HepG2 (cell line): ENCODE results near the gene CD81. TPM values are rescaled to one million over a fixed set of nuclear protein-coding genes. Genes with fewer than 3 reads are reported as not detected.

ENCODE experiments used
- KIAA2018 ChIP-seq: sonication (generic); formaldehyde crosslinking; IDR thresholded peaks from 2 replicates; pipeline ENCODE4 v1.5.0; 2020; ENCODE audit warnings: mild to moderate bottlenecking, missing genetic modification reagents, borderline replicate concordance
- RBAK ChIP-seq: sonication (generic); formaldehyde crosslinking; IDR thresholded peaks from 2 replicates; pipeline ENCODE4 v1.5.1; 2020; ENCODE audit warnings: mild to moderate bottlenecking, missing genetic modification reagents
- RBM39 ChIP-seq: fragments of 200-400 bp; formaldehyde crosslinking; IDR thresholded peaks from one replicate; pipeline ENCODE4 v1.6.1; 2018; ENCODE audit warnings: antibody characterized with exemption, mild to moderate bottlenecking, low read depth, low read length; ENCODE audit not compliant: poor library complexity, severe bottlenecking
- THAP11 ChIP-seq: IDR thresholded peaks from 2 replicates; pipeline ENCODE4 v1.6.1; 2016; ENCODE audit warnings: missing biosample characterization, missing genetic modification reagents
- XBP1 ChIP-seq: sonication (generic); formaldehyde crosslinking; IDR thresholded peaks from 2 replicates; pipeline ENCODE4 v1.5.0; 2020; ENCODE audit warnings: missing genetic modification reagents
- ZNF124 ChIP-seq: sonication (generic); formaldehyde crosslinking; IDR thresholded peaks from 2 replicates; pipeline ENCODE4 v1.4.0; 2020; ENCODE audit warnings: missing genetic modification reagents
- ZNF354B ChIP-seq: sonication (generic); formaldehyde crosslinking; IDR thresholded peaks from 2 replicates; pipeline ENCODE4 v1.8.0; 2022; ENCODE audit warnings: mild to moderate bottlenecking, missing genetic modification reagents
- ZNF446 ChIP-seq: sonication (generic); formaldehyde crosslinking; IDR thresholded peaks from 2 replicates; pipeline ENCODE4 v1.5.0; 2020; ENCODE audit warnings: mild to moderate bottlenecking, missing genetic modification reagents
- ZNF577 ChIP-seq: sonication (generic); formaldehyde crosslinking; IDR thresholded peaks from 2 replicates; pipeline ENCODE4 v1.4.0; 2020; ENCODE audit warnings: mild to moderate bottlenecking, low read depth, missing genetic modification reagents, borderline replicate concordance
- ZNF614 ChIP-seq: IDR thresholded peaks from 2 replicates; pipeline ENCODE4 v1.6.1; 2018; ENCODE audit warnings: missing biosample characterization, missing genetic modification reagents, inconsistent platforms, borderline replicate concordance
- polyA plus RNA-seq, 8 experiments: library from polyadenylated mRNA; depleted of rRNA in 3 of 8; stranded (reverse) in 7 of 8; unstranded in 1 of 8; fragments of >200 nt; fragmentation: Illumina TruSeq in 4 of 8; extraction: Trizol in 4 of 8; gene quantifications; 2 replicates each; pipeline versions ENCODE4 v1.2.1 to v1.2.3, GENCODE V29; 2011 to 2016; ENCODE audit warnings: low read depth in 4 of 8, missing spikeins in 1 of 8, mixed read lengths in 1 of 8; ENCODE audit not compliant: insufficient read depth in 1 of 8
- total RNA-seq, 5 experiments: library from RNA; depleted of rRNA; stranded (reverse); fragments of >200 nt; fragmentation: Illumina TruSeq; extraction: Trizol; gene quantifications; 2 replicates each; pipeline ENCODE4 v1.2.3, GENCODE V29; 2016; ENCODE audit warnings: low read depth in 1 of 5
- TF ChIP-seq, protein P1 (sequence below): sonication (generic); formaldehyde crosslinking; conservative IDR thresholded peaks from 2 replicates; pipeline ENCODE4 v1.8.1; 2023; ENCODE audit warnings: missing genetic modification reagents
- TF ChIP-seq, protein P2 (sequence below): sonication (generic); formaldehyde crosslinking; IDR thresholded peaks from 2 replicates; pipeline ENCODE4 v1.5.0; 2020; ENCODE audit warnings: mild to moderate bottlenecking, missing genetic modification reagents, moderate library complexity
- TF ChIP-seq, protein P3 (sequence below): IDR thresholded peaks from 2 replicates; pipeline ENCODE4 v1.6.1; 2012; ENCODE audit warnings: inconsistent platforms
- TF ChIP-seq, protein P4 (sequence below): IDR thresholded peaks from 2 replicates; pipeline ENCODE4 v1.6.1; 2016; ENCODE audit warnings: low read depth, control low read depth

The CD81 gene
- total and polyA plus RNA-seq, 2 of the 13 experiments (the other 11 are each of a cell fraction or from before 2014, with no cell fraction given) = not detected

DNA sequence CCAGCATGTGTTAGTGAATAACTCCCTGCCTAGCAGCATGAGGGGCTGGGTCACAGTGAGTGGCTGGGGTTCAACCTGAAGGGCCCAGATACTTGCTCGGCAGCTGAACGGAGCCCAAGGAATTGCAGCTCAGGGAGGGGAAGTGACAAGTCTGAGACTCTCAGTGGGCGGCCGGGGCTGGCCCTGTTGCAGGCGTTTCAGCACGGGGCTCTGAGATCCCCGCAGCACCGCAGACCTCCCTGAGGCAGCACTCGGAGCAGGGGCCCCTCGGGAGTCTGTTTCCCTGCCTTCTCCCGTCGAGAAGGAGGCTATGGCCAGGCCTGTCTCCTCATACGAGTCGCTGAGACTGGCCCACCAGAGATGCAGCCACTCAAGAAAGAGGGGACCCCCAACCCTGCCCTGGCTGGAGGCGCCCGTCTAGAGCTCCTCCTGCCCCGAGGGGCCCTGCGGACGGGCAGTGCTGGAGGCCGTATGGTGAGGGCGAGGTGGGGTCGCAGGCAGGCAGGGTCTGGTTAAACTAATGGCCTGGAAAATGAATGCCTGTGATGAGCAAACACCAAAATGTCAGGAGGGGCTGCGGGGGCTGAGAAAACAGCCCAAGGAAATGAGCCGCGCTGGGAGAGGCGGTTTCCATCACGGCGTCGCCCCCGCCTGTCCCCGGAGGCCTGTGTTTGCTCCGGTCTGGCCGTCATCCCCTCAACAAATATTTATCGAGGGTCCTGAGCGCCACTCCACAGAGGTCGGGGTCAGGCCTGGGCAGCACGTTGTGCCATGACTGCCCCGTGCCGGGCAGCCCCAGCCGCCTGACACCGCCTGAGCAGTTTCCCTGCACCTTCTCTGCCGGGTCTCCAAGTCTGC is 32.7 kb downstream of the CD81 start (continued):
- TF ChIP-seq KIAA2018 (CRISPR knock-in tag) (no peak), ZNF446 (CRISPR knock-in tag) (no peak), ZNF354B (CRISPR knock-in tag) (no peak), RBAK (CRISPR knock-in tag) (no peak), ZNF614 (CRISPR knock-in tag) (no peak; the same call in 1 of the 2 replicates), XBP1 (CRISPR knock-in tag) (no peak), ZNF577 (CRISPR knock-in tag) (no peak), RBM39 (peak; percentile 56), ZNF124 (no peak), THAP11 (CRISPR knock-in tag) (peak; percentile 73)
- TF ChIP-seq, protein P1, sequence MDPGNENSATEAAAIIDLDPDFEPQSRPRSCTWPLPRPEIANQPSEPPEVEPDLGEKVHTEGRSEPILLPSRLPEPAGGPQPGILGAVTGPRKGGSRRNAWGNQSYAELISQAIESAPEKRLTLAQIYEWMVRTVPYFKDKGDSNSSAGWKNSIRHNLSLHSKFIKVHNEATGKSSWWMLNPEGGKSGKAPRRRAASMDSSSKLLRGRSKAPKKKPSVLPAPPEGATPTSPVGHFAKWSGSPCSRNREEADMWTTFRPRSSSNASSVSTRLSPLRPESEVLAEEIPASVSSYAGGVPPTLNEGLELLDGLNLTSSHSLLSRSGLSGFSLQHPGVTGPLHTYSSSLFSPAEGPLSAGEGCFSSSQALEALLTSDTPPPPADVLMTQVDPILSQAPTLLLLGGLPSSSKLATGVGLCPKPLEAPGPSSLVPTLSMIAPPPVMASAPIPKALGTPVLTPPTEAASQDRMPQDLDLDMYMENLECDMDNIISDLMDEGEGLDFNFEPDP (CRISPR knock-in tag) = no peak
- TF ChIP-seq, protein P2, sequence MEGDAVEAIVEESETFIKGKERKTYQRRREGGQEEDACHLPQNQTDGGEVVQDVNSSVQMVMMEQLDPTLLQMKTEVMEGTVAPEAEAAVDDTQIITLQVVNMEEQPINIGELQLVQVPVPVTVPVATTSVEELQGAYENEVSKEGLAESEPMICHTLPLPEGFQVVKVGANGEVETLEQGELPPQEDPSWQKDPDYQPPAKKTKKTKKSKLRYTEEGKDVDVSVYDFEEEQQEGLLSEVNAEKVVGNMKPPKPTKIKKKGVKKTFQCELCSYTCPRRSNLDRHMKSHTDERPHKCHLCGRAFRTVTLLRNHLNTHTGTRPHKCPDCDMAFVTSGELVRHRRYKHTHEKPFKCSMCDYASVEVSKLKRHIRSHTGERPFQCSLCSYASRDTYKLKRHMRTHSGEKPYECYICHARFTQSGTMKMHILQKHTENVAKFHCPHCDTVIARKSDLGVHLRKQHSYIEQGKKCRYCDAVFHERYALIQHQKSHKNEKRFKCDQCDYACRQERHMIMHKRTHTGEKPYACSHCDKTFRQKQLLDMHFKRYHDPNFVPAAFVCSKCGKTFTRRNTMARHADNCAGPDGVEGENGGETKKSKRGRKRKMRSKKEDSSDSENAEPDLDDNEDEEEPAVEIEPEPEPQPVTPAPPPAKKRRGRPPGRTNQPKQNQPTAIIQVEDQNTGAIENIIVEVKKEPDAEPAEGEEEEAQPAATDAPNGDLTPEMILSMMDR = no peak
- TF ChIP-seq, protein P3, sequence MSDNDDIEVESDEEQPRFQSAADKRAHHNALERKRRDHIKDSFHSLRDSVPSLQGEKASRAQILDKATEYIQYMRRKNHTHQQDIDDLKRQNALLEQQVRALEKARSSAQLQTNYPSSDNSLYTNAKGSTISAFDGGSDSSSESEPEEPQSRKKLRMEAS = peak; percentile 83
- TF ChIP-seq, protein P4, sequence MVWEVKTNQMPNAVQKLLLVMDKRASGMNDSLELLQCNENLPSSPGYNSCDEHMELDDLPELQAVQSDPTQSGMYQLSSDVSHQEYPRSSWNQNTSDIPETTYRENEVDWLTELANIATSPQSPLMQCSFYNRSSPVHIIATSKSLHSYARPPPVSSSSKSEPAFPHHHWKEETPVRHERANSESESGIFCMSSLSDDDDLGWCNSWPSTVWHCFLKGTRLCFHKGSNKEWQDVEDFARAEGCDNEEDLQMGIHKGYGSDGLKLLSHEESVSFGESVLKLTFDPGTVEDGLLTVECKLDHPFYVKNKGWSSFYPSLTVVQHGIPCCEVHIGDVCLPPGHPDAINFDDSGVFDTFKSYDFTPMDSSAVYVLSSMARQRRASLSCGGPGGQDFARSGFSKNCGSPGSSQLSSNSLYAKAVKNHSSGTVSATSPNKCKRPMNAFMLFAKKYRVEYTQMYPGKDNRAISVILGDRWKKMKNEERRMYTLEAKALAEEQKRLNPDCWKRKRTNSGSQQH (CRISPR knock-in tag) = no peak
